ENCODE measurements around the gene MEF2D.

Gene MEF2D

DNA sequence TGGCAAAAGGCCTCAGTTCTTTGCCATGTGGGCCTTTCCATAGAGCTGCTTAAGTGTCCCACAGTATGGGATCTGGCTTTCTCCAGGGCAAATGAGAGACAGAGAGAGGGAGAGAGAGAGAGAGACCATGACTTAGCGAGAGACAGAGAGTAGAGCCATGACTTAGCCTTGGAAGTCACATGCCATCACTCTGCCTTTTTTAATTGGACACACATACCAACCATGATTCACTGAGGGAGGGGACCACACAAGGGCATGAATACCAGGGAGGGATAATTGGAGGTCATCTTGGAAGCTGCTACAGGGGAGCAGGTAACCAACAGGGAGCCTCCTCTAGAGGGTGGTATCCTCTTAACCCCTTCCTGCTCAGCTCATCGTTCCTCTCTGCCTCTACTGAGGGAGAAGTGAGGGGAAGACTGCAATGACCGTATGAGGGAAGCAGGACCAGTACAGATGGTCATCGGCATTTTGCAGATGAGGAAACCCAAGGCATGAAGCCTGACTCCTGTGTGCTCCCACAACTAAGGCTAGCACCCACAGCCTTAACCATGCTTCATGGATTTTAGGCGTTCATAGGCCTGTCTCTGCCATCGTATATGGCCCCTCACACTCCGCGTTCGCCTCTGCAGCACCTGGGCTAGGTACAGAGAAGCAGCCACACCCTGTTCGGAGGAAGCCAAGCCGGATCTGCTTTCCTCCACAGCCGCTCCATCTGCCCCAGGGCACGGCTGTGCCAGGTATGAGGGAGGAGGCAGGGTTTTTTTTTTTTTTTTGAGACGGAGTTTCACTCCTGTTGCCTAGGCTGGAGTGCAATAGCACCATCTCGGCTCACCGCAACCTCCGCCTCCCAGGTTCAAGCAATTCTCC lies 38.6 kb downstream of the MEF2D start:
- Histone ChIP-seq H3K36me3 (ENCODE audit: insufficient read depth, low read depth, low read length) (no peaks in the 10 kb centered on the region), H3K9me3 (ENCODE audit: insufficient read depth, low read depth, low read length) (no peaks in the 10 kb centered on the region), H3K9ac (ENCODE audit: low read depth, low read length) (no peak overlapping the region), H3K27ac (ENCODE audit: low read length) (no peak overlapping the region), H3K4me3 (ENCODE audit: low read length) (no peak overlapping the region), H3K27me3 (ENCODE audit: insufficient read depth, low read length) (no peaks in the 10 kb centered on the region), H3K4me1 (ENCODE audit: insufficient read depth, low read length) (peaks cover 16% of the 10 kb centered on the region; the same call in 1 of the 2 replicates)

DNA sequence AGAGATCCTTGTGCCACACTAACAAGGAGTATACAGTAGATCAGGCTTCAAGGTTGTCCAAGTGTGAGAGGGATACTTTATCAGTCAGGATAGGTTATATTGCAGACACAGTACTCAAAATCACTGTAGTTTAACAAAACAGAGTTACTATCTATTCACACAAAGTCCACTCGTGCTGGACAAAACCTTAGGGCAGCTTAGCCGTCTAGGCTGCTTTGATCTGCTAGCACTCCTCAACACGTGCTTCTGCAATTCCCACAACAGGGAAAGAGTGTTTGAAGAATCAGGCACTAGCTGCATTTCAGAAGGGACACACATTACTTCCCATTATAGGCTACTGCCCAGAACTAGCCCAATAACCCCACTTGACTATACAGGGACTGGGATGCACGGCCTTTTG lies 39.5 kb downstream of the MEF2D start:
- Histone ChIP-seq H3K36me3 (ENCODE audit: insufficient read depth, low read depth, low read length) (no peaks in the 10 kb centered on the region), H3K27me3 (ENCODE audit: insufficient read depth, low read length) (no peaks in the 10 kb centered on the region), H3K4me3 (ENCODE audit: low read length) (no peak overlapping the region), H3K4me1 (ENCODE audit: insufficient read depth, low read length) (peaks cover 16% of the 10 kb centered on the region; the same call in 1 of the 2 replicates), H3K27ac (ENCODE audit: low read length) (no peak overlapping the region), H3K9me3 (ENCODE audit: insufficient read depth, low read depth, low read length) (no peaks in the 10 kb centered on the region), H3K9ac (ENCODE audit: low read depth, low read length) (no peak overlapping the region)

- Histone ChIP-seq H3K27ac (ENCODE audit: low read length) (no peak overlapping the region), H3K4me1 (ENCODE audit: insufficient read depth, low read length) (peaks cover 16% of the 10 kb centered on the region; the same call in 1 of the 2 replicates)
Observed at GRCh38 chr1:156460525-156460924, 40.0 kb downstream of the MEF2D start.

DNA sequence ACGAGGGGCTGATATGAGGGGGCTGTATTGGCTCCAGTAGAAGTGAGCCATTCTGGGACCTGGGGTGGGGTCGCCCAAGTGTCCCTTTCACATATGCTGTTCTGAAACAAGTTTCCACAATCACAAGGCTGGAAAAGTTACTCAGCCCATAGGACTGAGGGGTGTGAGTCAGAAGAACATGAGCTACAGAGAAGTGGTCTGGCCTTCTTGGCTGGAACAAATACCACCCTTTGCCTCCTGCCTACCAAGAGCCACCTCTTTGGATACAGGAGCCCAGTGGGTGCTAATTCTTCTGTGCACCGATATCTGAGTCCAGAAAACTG lies 42.4 kb downstream of the MEF2D start:
- Histone ChIP-seq H3K27me3 (ENCODE audit: insufficient read depth, low read length) (no peaks in the 10 kb centered on the region), H3K9ac (ENCODE audit: low read depth, low read length) (no peak overlapping the region), H3K36me3 (ENCODE audit: insufficient read depth, low read depth, low read length) (no peaks in the 10 kb centered on the region), H3K9me3 (ENCODE audit: insufficient read depth, low read depth, low read length) (no peaks in the 10 kb centered on the region), H3K4me1 (ENCODE audit: insufficient read depth, low read length) (peaks cover under 1% of the 10 kb centered on the region; the same call in 1 of the 2 replicates), H3K4me3 (ENCODE audit: low read length) (no peak overlapping the region), H3K27ac (ENCODE audit: low read length) (no peak overlapping the region)

More at GRCh38 chr1:156460525-156460924, 40.0 kb downstream of the MEF2D start:
- Histone ChIP-seq H3K4me3 (ENCODE audit: low read length) (no peak overlapping the region), H3K27me3 (ENCODE audit: insufficient read depth, low read length) (no peaks in the 10 kb centered on the region), H3K9me3 (ENCODE audit: insufficient read depth, low read depth, low read length) (no peaks in the 10 kb centered on the region), H3K36me3 (ENCODE audit: insufficient read depth, low read depth, low read length) (no peaks in the 10 kb centered on the region), H3K9ac (ENCODE audit: low read depth, low read length) (no peak overlapping the region)

DNA sequence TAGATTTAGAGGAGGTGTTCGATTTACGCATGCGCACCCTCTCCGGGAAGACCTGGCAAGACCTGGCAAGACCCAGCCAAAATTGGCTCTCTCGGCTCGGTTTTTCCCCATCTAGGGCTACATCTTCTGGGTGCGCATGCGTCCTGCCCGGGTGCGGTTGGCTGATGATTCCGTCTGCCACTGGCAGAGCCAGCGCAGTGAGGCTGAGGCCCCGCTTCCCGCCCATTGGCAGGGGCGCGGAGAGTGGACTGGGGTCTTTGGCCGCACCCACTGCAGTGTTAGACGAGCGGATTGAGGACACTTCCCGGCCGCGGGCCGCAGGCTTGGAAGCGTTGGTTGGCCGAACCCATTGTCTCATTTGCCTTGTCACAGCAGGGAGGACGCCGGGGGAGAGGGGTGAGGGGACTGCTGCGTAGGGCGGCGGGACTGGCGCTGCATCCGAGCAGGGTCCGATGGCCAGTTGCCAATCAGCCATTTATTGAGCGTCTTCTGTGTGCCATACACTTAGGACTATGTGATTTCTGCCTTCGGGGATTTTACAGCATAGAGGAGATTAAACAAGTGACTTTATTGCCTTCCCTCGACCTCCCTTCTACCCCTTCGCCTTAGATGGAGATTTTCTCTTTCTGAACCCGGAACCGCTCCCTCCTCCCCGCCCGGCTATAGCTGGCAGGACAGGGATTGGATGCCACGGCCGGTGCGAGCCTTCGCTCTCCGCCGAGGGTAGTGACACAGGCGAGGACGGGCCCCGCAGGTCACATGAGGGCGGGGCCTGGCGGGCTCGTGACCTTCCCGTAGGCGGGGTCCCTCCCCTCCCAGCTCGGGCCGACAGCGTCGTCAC lies 43.7 kb downstream of the MEF2D start:
- H3K27ac ChIP-seq (ENCODE audit: low read length), result peak overlapping the region; percentile 17
- no peaks in the 10 kb centered on the region for H3K9me3 ChIP-seq (ENCODE audit: insufficient read depth, low read depth, low read length)
- no peaks in the 10 kb centered on the region; the same call in 1 of the 2 replicates for H3K4me1 ChIP-seq (ENCODE audit: insufficient read depth, low read length)
- peak overlapping the region; percentile 76 for H3K4me3 ChIP-seq (ENCODE audit: low read length)
- no peaks in the 10 kb centered on the region for H3K27me3 ChIP-seq (ENCODE audit: insufficient read depth, low read length)
- peak overlapping the region; percentile 83; the same call in 1 of the 2 replicates for H3K9ac ChIP-seq (ENCODE audit: low read depth, low read length)
- H3K36me3 ChIP-seq (ENCODE audit: insufficient read depth, low read depth, low read length), result no peaks in the 10 kb centered on the region

- H3K27ac ChIP-seq (ENCODE audit: low read length), result no peak overlapping the region
- H3K36me3 ChIP-seq (ENCODE audit: insufficient read depth, low read depth, low read length), result no peaks in the 10 kb centered on the region
- H3K27me3 ChIP-seq (ENCODE audit: insufficient read depth, low read length), result peaks cover 6% of the 10 kb centered on the region
- H3K9ac ChIP-seq (ENCODE audit: low read depth, low read length), result no peak overlapping the region
- no peaks in the 10 kb centered on the region for H3K4me1 ChIP-seq (ENCODE audit: insufficient read depth, low read length)
- no peaks in the 10 kb centered on the region for H3K9me3 ChIP-seq (ENCODE audit: insufficient read depth, low read depth, low read length)
- H3K4me3 ChIP-seq (ENCODE audit: low read length), result no peak overlapping the region
Observed at GRCh38 chr1:156455362-156455761, 45.2 kb downstream of the MEF2D start.

- Histone ChIP-seq H3K27ac (ENCODE audit: low read length) (no peak overlapping the region), H3K27me3 (ENCODE audit: insufficient read depth, low read length) (peaks cover 7% of the 10 kb centered on the region), H3K9me3 (ENCODE audit: insufficient read depth, low read depth, low read length) (no peaks in the 10 kb centered on the region)
Observed at GRCh38 chr1:156452907-156453306, 47.7 kb downstream of the MEF2D start.

GRCh38 chr1:156451505-156452160 lies 48.9 kb downstream of the MEF2D start:
- H3K9ac ChIP-seq (ENCODE audit: low read depth, low read length), result no peak overlapping the region
- 0 out of 2 replicates have a peak, but pooled peaks cover 5% of the 10 kb centered on the region for H3K4me1 ChIP-seq (ENCODE audit: insufficient read depth, low read length)
- no peak overlapping the region for H3K4me3 ChIP-seq (ENCODE audit: low read length)
- no peak overlapping the region for H3K27ac ChIP-seq (ENCODE audit: low read length)
- peaks cover 8% of the 10 kb centered on the region for H3K27me3 ChIP-seq (ENCODE audit: insufficient read depth, low read length)
- no peaks in the 10 kb centered on the region for H3K9me3 ChIP-seq (ENCODE audit: insufficient read depth, low read depth, low read length)
- no peaks in the 10 kb centered on the region for H3K36me3 ChIP-seq (ENCODE audit: insufficient read depth, low read depth, low read length)

More at GRCh38 chr1:156452907-156453306, 47.7 kb downstream of the MEF2D start:
- H3K36me3 ChIP-seq (ENCODE audit: insufficient read depth, low read depth, low read length), result no peaks in the 10 kb centered on the region
- H3K4me1 ChIP-seq (ENCODE audit: insufficient read depth, low read length), result 0 out of 2 replicates have a peak, but pooled peaks cover 5% of the 10 kb centered on the region
- no peak overlapping the region for H3K9ac ChIP-seq (ENCODE audit: low read depth, low read length)
- no peak overlapping the region for H3K4me3 ChIP-seq (ENCODE audit: low read length)

- Histone ChIP-seq H3K4me3 (ENCODE audit: low read length) (no peak overlapping the region), H3K9me3 (ENCODE audit: insufficient read depth, low read depth, low read length) (no peaks in the 10 kb centered on the region), H3K9ac (ENCODE audit: low read depth, low read length) (no peak overlapping the region), H3K36me3 (ENCODE audit: insufficient read depth, low read depth, low read length) (no peaks in the 10 kb centered on the region), H3K27ac (ENCODE audit: low read length) (no peak overlapping the region), H3K27me3 (ENCODE audit: insufficient read depth, low read length) (peaks cover 29% of the 10 kb centered on the region), H3K4me1 (ENCODE audit: insufficient read depth, low read length) (0 out of 2 replicates have a peak, but pooled peaks cover 5% of the 10 kb centered on the region)
Observed at GRCh38 chr1:156448134-156448967, 52.2 kb downstream of the MEF2D start.

GRCh38 chr1:156445789-156446263 lies 54.7 kb downstream of the MEF2D start:
- Histone ChIP-seq H3K9me3 (ENCODE audit: insufficient read depth, low read depth, low read length) (no peaks in the 10 kb centered on the region), H3K4me3 (ENCODE audit: low read length) (no peak overlapping the region), H3K27ac (ENCODE audit: low read length) (no peak overlapping the region), H3K4me1 (ENCODE audit: insufficient read depth, low read length) (0 out of 2 replicates have a peak, but pooled peaks cover 5% of the 10 kb centered on the region), H3K27me3 (ENCODE audit: insufficient read depth, low read length) (peaks cover 52% of the 10 kb centered on the region), H3K36me3 (ENCODE audit: insufficient read depth, low read depth, low read length) (no peaks in the 10 kb centered on the region), H3K9ac (ENCODE audit: low read depth, low read length) (no peak overlapping the region)
